HUES64 (cell line): ENCODE results near the gene GFRA1.
A peak's percentile ranks its signal among the peaks of the same experiment; 100 is the strongest.

Experiments
- H3K27ac ChIP-seq: 2 replicates; pipeline ENCODE4 v1.7.0; 2013; ENCODE audit warnings: low read depth, low read length, inconsistent platforms
- H3K27me3 ChIP-seq: 2 replicates; pipeline ENCODE4 v1.6.1; 2013; ENCODE audit warnings: mild to moderate bottlenecking, low read length; ENCODE audit not compliant: insufficient read depth
- H3K36me3 ChIP-seq: 2 replicates; pipeline ENCODE4 v1.6.1; 2013; ENCODE audit warnings: mild to moderate bottlenecking, low read length; ENCODE audit not compliant: insufficient read depth
- H3K4me1 ChIP-seq: 2 replicates; pipeline ENCODE4 v1.6.1; 2013; ENCODE audit warnings: mild to moderate bottlenecking, low read length, moderate library complexity; ENCODE audit not compliant: insufficient read depth
- H3K4me3 ChIP-seq: 2 replicates; pipeline ENCODE4 v1.5.1; 2013; ENCODE audit warnings: mild to moderate bottlenecking, low read length, moderate library complexity
- H3K9ac ChIP-seq: 2 replicates; pipeline ENCODE4 v1.6.1; 2013; ENCODE audit warnings: mild to moderate bottlenecking, low read depth, low read length
- H3K9me3 ChIP-seq: 2 replicates; pipeline ENCODE4 v1.6.1; 2013; ENCODE audit warnings: low read depth, low read length; ENCODE audit not compliant: insufficient read depth
- WGBS: fragments of 150-250, 120-280 bp; methylation state at CpG from one replicate; pipeline ENCODE4 v1.1.7; 2013; ENCODE audit warnings: missing lambda C conversion rate; 5-methylcytosine and 5-hydroxymethylcytosine counted together

The GFRA1 gene

GRCh38 chr10:116270126-116270770 is 2.8 kb downstream of the GFRA1 start:
- Histone ChIP-seq H3K9ac (no peak overlapping the region), H3K27me3 (peaks cover 92% of the 10 kb centered on the region)

GRCh38 chr10:116269619-116270018 is 3.4 kb downstream of the GFRA1 start:
- Histone ChIP-seq H3K9ac (no peak overlapping the region), H3K36me3 (no peaks in the 10 kb centered on the region), H3K9me3 (no peaks in the 10 kb centered on the region), H3K27me3 (peaks cover 86% of the 10 kb centered on the region), H3K4me1 (peaks cover 7% of the 10 kb centered on the region), H3K27ac (no peak overlapping the region), H3K4me3 (no peak overlapping the region)
- WGBS = 82% methylated on average over 6 of the region's 6 CpGs

More at GRCh38 chr10:116270126-116270770, 2.8 kb downstream of the GFRA1 start:
- H3K27ac ChIP-seq = no peak overlapping the region
- H3K4me3 ChIP-seq = peak overlapping the region; percentile 65
- peaks cover 10% of the 10 kb centered on the region for H3K4me1 ChIP-seq
- WGBS = 68% methylated on average over 8 of the region's 9 CpGs
- no peaks in the 10 kb centered on the region for H3K9me3 ChIP-seq
- H3K36me3 ChIP-seq = no peaks in the 10 kb centered on the region

- Histone ChIP-seq H3K27me3 (peaks cover 79% of the 10 kb centered on the region), H3K27ac (no peak overlapping the region), H3K4me3 (no peak overlapping the region), H3K36me3 (no peaks in the 10 kb centered on the region), H3K9ac (no peak overlapping the region), H3K9me3 (no peaks in the 10 kb centered on the region), H3K4me1 (peaks cover 4% of the 10 kb centered on the region)
- WGBS = 83% methylated on average over 3 of the region's 3 CpGs
Observed at GRCh38 chr10:116268976-116269375, 4.0 kb downstream of the GFRA1 start.

- WGBS = 83% methylated on average over 10 of the region's 10 CpGs
- peaks cover 8% of the 10 kb centered on the region for H3K4me1 ChIP-seq
- H3K9ac ChIP-seq = no peak overlapping the region
- no peaks in the 10 kb centered on the region for H3K9me3 ChIP-seq
- H3K27ac ChIP-seq = no peak overlapping the region
- no peaks in the 10 kb centered on the region for H3K36me3 ChIP-seq
- H3K4me3 ChIP-seq = no peak overlapping the region
- H3K27me3 ChIP-seq = peaks cover 47% of the 10 kb centered on the region
Observed at GRCh38 chr10:116265686-116266085, 7.3 kb downstream of the GFRA1 start.

- no peak overlapping the region for H3K9ac ChIP-seq
- H3K4me1 ChIP-seq = peaks cover 10% of the 10 kb centered on the region
- WGBS = 94% methylated on average over 7 of the region's 7 CpGs
- H3K4me3 ChIP-seq = no peak overlapping the region
- H3K27me3 ChIP-seq = peaks cover 30% of the 10 kb centered on the region
- H3K9me3 ChIP-seq = no peaks in the 10 kb centered on the region
- H3K27ac ChIP-seq = no peak overlapping the region
- no peaks in the 10 kb centered on the region for H3K36me3 ChIP-seq
Observed at GRCh38 chr10:116263870-116264655, 8.9 kb downstream of the GFRA1 start.

GRCh38 chr10:116262678-116263077 is 10.3 kb downstream of the GFRA1 start:
- peaks cover 10% of the 10 kb centered on the region for H3K4me1 ChIP-seq
- no peak overlapping the region for H3K4me3 ChIP-seq
- no peaks in the 10 kb centered on the region for H3K36me3 ChIP-seq
- peaks cover 16% of the 10 kb centered on the region for H3K27me3 ChIP-seq
- H3K27ac ChIP-seq = no peak overlapping the region
- WGBS = 94% methylated on average over 3 of the region's 3 CpGs
- H3K9me3 ChIP-seq = no peaks in the 10 kb centered on the region
- H3K9ac ChIP-seq = no peak overlapping the region

GRCh38 chr10:116260599-116260998 is 12.4 kb downstream of the GFRA1 start:
- no peaks in the 10 kb centered on the region for H3K9me3 ChIP-seq
- no peaks in the 10 kb centered on the region for H3K27me3 ChIP-seq
- peaks cover 6% of the 10 kb centered on the region; the same call in 1 of the 2 replicates for H3K4me1 ChIP-seq
- H3K36me3 ChIP-seq = no peaks in the 10 kb centered on the region
- no peak overlapping the region for H3K9ac ChIP-seq
- 96% methylated on average over 1 of the region's 2 CpGs for WGBS
- H3K4me3 ChIP-seq = no peak overlapping the region
- no peak overlapping the region for H3K27ac ChIP-seq

GRCh38 chr10:116259638-116260037 is 13.4 kb downstream of the GFRA1 start:
- H3K4me1 ChIP-seq = peaks cover 10% of the 10 kb centered on the region; the same call in 1 of the 2 replicates
- H3K27ac ChIP-seq = no peak overlapping the region
- WGBS = 83% methylated on average over 2 of the region's 3 CpGs
- no peaks in the 10 kb centered on the region for H3K36me3 ChIP-seq
- H3K27me3 ChIP-seq = no peaks in the 10 kb centered on the region
- H3K9me3 ChIP-seq = no peaks in the 10 kb centered on the region
- no peak overlapping the region for H3K9ac ChIP-seq
- H3K4me3 ChIP-seq = no peak overlapping the region

- no peak overlapping the region for H3K9ac ChIP-seq
- H3K9me3 ChIP-seq = no peaks in the 10 kb centered on the region
- WGBS = 95% methylated on average over 5 of the region's 5 CpGs
- H3K4me3 ChIP-seq = no peak overlapping the region
- no peak overlapping the region for H3K27ac ChIP-seq
- no peaks in the 10 kb centered on the region for H3K27me3 ChIP-seq
- H3K36me3 ChIP-seq = no peaks in the 10 kb centered on the region
- H3K4me1 ChIP-seq = peaks cover 13% of the 10 kb centered on the region; the same call in 1 of the 2 replicates
Observed at GRCh38 chr10:116257785-116258184, 15.2 kb downstream of the GFRA1 start.

GRCh38 chr10:116256752-116257259 is 16.2 kb downstream of the GFRA1 start:
- no peaks in the 10 kb centered on the region for H3K27me3 ChIP-seq
- no peaks in the 10 kb centered on the region for H3K36me3 ChIP-seq
- no peak overlapping the region for H3K9ac ChIP-seq
- 88% methylated on average over 5 of the region's 5 CpGs for WGBS
- H3K4me3 ChIP-seq = no peak overlapping the region
- no peak overlapping the region for H3K27ac ChIP-seq
- no peaks in the 10 kb centered on the region for H3K9me3 ChIP-seq
- peaks cover 13% of the 10 kb centered on the region; the same call in 1 of the 2 replicates for H3K4me1 ChIP-seq
